Caki2 (cell line): ENCODE data around the gene CTSC. TPM values are rescaled to one million over a fixed set of nuclear protein-coding genes. Genes with fewer than 3 reads are reported as not detected.
"Not testable (repeated sequence)": the region's sequence is repeated elsewhere in the genome, so short reads cannot be mapped to it uniquely, and the experiment has no call there.

Source experiments
- DNase-seq: peaks from one replicate; pipeline ENCODE4 v3.0.0-alpha.2; 2015; ENCODE audit warnings: low read depth
- in situ Hi-C: cut with HindIII; loops from 2 replicates; pipeline ENCODE4 v1.10.0; 2016; ENCODE audit warnings: low sequenced_read_pairs, low pct_unique_long_range_greater_than_20kb, mixed read lengths
- total RNA-seq: library from RNA; depleted of rRNA; stranded (reverse); fragments of >200 nt; shearing (Covaris generic); gene quantifications from 2 replicates; pipeline ENCODE4 v1.2.3, GENCODE V29; 2014; ENCODE audit warnings: low replicate concordance; rRNA removed

Gene CTSC
- total RNA-seq, 1 experiment from 2014 or later = 485 TPM

DNA sequence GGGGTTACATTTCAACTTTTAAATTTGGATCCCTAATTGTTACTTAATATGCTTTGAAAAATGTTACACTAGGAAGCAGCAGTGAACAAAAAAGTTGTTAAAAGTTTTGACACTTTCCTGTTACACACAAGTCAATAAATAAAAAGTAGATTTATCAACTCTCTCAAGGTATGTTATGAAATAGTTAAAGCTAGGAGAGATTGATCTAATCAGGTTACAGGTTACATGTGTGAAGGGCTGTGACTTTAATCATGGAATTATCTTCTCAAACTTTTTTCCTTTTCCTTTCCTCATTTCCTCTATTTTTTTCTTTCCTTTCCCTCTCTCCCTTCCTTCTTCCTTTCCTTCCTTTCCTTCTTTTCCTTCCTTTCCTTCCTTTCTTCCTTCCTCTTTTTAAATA lies 85.3 kb downstream of the CTSC start:
- in situ Hi-C loops = no loop called here

DNA sequence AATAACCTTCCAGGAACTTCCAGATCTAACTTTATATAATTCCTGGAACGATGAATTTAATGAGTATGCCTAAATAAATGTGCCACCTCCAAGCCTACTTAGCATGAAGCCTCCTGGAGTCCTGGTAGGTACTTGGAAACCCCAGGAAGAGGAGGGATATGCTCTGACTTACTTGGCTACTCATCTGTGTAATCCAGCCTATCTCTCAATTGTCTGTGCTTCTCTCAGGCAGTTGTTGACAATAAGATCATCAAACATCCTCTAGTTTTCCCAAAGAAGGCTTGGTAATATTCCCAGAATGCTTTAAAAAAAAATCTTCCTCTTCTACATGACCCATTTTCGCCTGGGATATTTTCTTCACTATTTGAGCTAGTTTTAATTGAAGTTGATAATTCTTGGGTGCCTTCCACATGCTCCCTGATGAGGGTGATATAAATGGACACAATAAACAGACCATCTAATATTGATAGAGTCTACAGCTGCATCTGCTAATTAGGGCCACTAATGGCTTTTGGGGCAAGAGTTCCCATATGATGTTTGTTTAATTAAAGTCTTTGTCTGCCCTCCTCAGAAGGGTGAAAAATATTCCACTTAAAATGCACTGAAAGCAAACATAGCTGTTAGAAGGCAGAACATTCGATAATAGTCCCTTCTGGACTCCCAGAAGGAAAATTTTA lies 86.8 kb downstream of the CTSC start:
- in situ Hi-C loops = no loop called here
- no peak for DNase-seq

More for the DNA sequence above, 85.3 kb downstream of the CTSC start:
- no peak for DNase-seq

DNA sequence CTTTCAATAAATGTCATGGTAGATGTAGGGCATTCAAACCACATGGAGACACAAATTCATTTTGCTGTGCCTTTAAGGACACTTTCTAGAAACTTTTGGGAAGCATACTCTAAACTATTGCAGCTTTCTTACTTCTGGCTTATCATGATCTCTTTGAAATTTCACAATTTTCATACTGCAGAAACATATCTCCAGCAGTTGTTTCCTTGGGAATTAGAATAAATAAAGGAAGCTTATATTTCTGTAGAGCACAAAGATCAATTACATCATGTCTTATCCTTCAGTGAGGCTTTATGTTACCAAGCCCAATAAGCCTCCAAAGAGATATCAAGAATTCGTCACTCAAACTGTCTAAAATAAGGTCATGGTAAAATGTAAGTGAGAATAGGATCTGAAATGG lies 87.8 kb downstream of the CTSC start:
- no peak for DNase-seq
- in situ Hi-C loops = no loop called here

DNA sequence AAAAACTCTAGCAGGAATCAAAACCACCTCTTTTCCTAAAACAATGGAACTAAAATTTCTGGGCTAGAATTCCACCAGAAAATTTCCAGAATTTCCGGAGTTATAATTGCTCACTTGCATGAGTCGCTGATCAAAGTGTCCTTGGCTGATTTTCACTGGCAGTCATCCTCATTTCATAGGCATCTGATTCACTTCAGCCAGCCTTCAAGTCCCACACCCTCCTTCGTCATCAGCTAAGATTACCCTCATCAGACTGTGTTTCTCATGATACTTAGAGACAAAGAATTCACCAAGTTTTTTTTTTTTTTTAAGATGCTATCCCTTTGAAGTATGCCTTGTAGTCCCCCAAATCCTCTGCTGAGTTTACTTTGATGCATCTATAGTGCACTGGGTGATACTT lies 90.8 kb downstream of the CTSC start:
- in situ Hi-C loops = no loop called here
- no peak for DNase-seq

DNA sequence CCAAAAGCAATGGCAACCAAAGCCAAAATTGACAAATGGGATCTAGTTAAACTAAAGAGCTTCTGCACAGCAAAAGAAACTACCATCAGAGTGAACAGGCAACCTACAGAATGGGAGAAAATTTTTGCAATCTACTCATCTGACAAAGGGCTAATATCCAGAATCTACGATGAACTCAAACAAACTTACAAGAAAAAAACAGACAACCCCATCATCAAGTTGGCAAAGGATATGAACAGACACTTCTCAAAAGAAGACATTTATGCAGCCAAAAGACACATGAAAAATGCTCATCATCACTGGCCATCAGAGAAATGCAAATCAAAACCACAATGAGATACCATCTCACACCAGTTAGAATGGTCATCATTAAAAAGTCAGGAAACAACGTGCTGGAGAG lies 92.0 kb downstream of the CTSC start:
- DNase-seq, in situ Hi-C loops: not testable (repeated sequence)

Other genes starting within 250 kb of the CTSC start
- 12.7 and 21.2 TPM in 2 replicates for gene RAB38, start 162.3 kb downstream of the CTSC start, total RNA-seq